Right cardiac atrium (tissue), 5 donors: Measurements from ENCODE around the gene HCK. TPM values are rescaled to one million over a fixed set of nuclear protein-coding genes. Genes with fewer than 3 reads are reported as not detected.

Experiments used
- ATAC-seq, 2 donors: fragments of 200-7000 bp; cut with Tn5 transposase; one replicate each; pipeline versions ENCODE4 v1.8.0 to v1.9.1; 2020; ENCODE audit warnings: moderate library complexity in 2 of 2, mild to moderate bottlenecking in 1 of 2
- DNase-seq, 3 donors: peaks; one replicate each; pipeline ENCODE4 v3.0.0-alpha.2; 2020
- H3K27ac ChIP-seq: one replicate; pipeline ENCODE4 v1.5.1; 2013; ENCODE audit warnings: mild to moderate bottlenecking, low read length, control low read depth, moderate library complexity
- H3K27me3 ChIP-seq: one replicate; pipeline ENCODE4 v1.6.1; 2013; ENCODE audit not compliant: control insufficient read depth, insufficient read depth
- H3K4me1 ChIP-seq: one replicate; pipeline ENCODE4 v1.6.1; 2013; ENCODE audit warnings: low read length; ENCODE audit not compliant: control insufficient read depth, insufficient read depth
- H3K4me3 ChIP-seq: one replicate; pipeline ENCODE4 v1.5.1; 2013; ENCODE audit warnings: low read length, control low read depth
- H3K9me3 ChIP-seq: one replicate; pipeline ENCODE4 v1.6.1; 2013; ENCODE audit warnings: low read length; ENCODE audit not compliant: control insufficient read depth
- WGBS: extraction: QIAGEN DNeasy Blood & Tissue Kit; methylation state at CpG from one replicate; pipeline ENCODE4 v1.1.7; 2013; 5-methylcytosine and 5-hydroxymethylcytosine counted together
- intact Hi-C, 4 donors: fragments of 100-400 bp; cut with DNase I; formaldehyde crosslinking; loops; one replicate each; pipeline versions ENCODE4 v1.11.0 to v1.14.0; 2022 to 2023
- polyA plus RNA-seq: library from polyadenylated mRNA; stranded (reverse); fragments of 200-250 nt; gene quantifications from one replicate; pipeline ENCODE4 v1.2.3, GENCODE V29; 2013
- total RNA-seq, 4 donors: library from RNA; stranded (reverse); fragmentation: NEBNext Ultra II Directional; extraction: Animal tissue kit (Norgen Biotek cat#: 25700); gene quantifications; one replicate each; pipeline ENCODE4 v1.2.1, GENCODE V29; 2021
- donor health status: healthy with polysubstance abuse.
- donor health status: DM: no; HTN: yes; CAD: no.
- donor health status: DM: no; HTN: no; CAD: no.
- donor health status: DM: no; HTN: yes; CAD: no; lungs with severe emphysema.
- donor health status: DM: yes; HTN: yes; CAD: no.

The HCK gene
- total and polyA plus RNA-seq, 5 donors = 2.2 to 9.0 (median 7.4) TPM

DNA sequence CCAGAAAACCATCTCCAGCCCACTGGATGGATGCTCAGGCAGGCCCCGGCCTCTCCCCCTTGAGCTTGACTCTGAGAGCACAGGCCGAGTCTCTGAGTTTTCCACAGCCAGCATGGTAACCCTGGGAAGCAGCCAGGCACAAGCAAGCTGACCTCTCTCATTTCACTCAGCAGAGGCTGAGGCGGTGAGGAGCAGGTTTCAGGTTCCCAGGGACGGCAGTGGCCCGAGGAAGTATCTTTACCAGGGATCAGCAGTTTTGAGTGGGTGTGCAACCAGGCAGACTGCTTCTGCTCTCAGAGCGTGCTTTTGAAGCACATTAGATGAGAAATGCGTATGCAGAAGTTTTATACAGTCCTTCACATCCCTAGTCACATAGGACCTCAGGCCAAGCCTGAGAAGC, 12.6 kb downstream of the HCK start:
- Histone ChIP-seq H3K4me1 (no peaks in the 10 kb centered on the region), H3K27me3 (no peaks in the 10 kb centered on the region), H3K9me3 (no peaks in the 10 kb centered on the region), H3K4me3 (no peak overlapping the region), H3K27ac (no peak overlapping the region)
- WGBS = 71% methylated on average over 7 of the region's 7 CpGs
- ATAC-seq (no peak), DNase-seq (no peak)
- intact Hi-C loops = no loop called here

- Histone ChIP-seq H3K4me3 (no peak overlapping the region), H3K27ac (no peak overlapping the region), H3K27me3 (no peaks in the 10 kb centered on the region), H3K9me3 (no peaks in the 10 kb centered on the region), H3K4me1 (no peaks in the 10 kb centered on the region)
- intact Hi-C loops = no loop called here
- DNase-seq (no peak), ATAC-seq (no peak)
- 57% methylated on average over 6 of the region's 6 CpGs for WGBS
Measured at GRCh38 chr20:32067234-32067821, 15.3 kb downstream of the HCK start.

DNA sequence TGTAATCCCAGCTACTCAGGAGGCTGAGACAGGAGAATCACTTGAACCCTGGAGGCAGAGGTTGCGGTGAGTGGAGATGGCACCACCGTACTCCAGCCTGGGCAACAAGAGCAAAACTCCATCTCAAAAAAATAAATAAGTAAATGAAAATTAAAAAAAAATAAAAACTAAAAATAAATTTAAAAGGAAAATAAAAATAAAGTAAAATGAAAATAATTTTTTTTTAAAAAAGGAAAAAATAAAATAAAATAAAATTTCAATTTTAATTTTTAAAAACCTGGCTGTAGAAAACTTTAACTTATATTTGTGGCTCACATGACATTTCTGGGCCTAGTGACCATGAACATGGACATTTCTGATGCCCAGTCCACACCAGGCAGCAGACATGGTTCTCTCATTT, 16.1 kb downstream of the HCK start:
- ATAC-seq = no peak
- Histone ChIP-seq H3K27ac (no peak overlapping the region), H3K4me1 (no peaks in the 10 kb centered on the region), H3K4me3 (no peak overlapping the region), H3K9me3 (no peaks in the 10 kb centered on the region), H3K27me3 (no peaks in the 10 kb centered on the region)
- WGBS = 99% methylated on average over 2 of the region's 2 CpGs
- no peak for DNase-seq
- intact Hi-C loops = no loop called here

GRCh38 chr20:32069711-32070110, 17.7 kb downstream of the HCK start:
- no peaks in the 10 kb centered on the region for H3K4me1 ChIP-seq

DNA sequence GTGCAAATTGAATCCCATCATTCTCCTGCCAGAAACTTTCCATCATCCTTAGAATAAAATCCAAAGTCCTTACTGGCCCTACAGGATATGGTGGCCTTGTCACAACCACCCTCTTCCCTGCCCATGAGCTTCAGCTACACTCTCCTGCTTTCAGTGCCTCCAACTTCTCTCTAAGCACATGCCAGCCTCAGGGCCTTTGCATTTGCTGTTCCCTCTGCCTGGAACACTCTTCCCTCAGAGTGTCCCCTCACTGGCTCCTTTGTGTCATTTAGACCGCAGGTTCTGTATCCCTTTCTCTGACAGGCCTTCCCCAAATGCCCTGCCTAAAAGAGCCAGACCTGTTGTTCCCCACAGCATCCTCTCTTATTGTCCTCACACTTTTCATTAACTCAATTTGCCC, 18.2 kb downstream of the HCK start:
- H3K27me3 ChIP-seq = no peaks in the 10 kb centered on the region
- no peak overlapping the region for H3K27ac ChIP-seq
- ATAC-seq (no peak), DNase-seq (no peak)
- H3K9me3 ChIP-seq = no peaks in the 10 kb centered on the region
- intact Hi-C loops = no loop called here
- no peak overlapping the region for H3K4me3 ChIP-seq
- H3K4me1 ChIP-seq = no peaks in the 10 kb centered on the region
- 80% methylated on average over 1 of the region's 1 CpG for WGBS

More at GRCh38 chr20:32069711-32070110, 17.7 kb downstream of the HCK start:
- DNase-seq (no peak), ATAC-seq (no peak)
- Histone ChIP-seq H3K27ac (no peak overlapping the region), H3K9me3 (no peaks in the 10 kb centered on the region), H3K4me3 (no peak overlapping the region), H3K27me3 (no peaks in the 10 kb centered on the region)
- intact Hi-C loops = no loop called here

- Histone ChIP-seq H3K9me3 (no peaks in the 10 kb centered on the region), H3K4me3 (no peak overlapping the region), H3K27me3 (no peaks in the 10 kb centered on the region), H3K4me1 (no peaks in the 10 kb centered on the region), H3K27ac (no peak overlapping the region)
- intact Hi-C loops = no loop called here
- no peak for DNase-seq
- no peak for ATAC-seq
- 36% methylated on average over 4 of the region's 4 CpGs for WGBS
Measured at GRCh38 chr20:32070690-32071213, 18.7 kb downstream of the HCK start.

DNA sequence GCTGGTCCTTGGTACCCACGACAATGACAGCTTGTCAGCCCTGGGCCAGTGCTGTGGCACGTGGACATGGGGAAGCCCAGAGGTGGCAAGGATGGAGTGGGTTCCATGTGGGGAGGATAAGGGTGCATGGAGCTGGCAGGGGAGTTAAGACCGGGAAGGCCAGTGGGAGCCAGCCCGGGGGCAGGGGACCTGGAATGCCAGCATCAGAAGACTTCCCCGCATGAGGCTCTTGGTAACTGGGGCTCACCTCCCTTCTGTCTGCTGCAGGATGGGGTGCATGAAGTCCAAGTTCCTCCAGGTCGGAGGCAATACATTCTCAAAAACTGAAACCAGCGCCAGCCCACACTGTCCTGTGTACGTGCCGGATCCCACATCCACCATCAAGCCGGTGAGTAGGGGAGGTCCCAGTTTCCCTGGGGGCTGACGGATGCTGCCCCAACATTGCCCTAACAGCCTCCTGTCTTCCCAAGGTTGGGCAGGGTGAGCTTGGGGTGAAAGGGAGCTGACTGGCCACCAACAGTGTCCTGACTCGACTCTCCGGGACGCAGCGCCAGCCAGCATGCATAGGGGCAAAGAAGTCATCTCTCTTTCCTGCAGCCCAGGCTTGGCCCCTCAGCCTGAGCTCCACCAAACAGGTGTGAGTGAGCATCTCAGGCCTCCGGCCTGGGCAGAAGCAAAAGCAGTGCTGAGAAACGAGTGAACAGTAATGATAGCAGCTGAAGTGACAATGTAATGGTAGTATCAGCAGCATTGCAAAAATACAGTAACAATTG, 19.5 kb downstream of the HCK start:
- Histone ChIP-seq H3K27me3 (no peaks in the 10 kb centered on the region), H3K4me3 (no peak overlapping the region), H3K4me1 (no peaks in the 10 kb centered on the region), H3K27ac (no peak overlapping the region), H3K9me3 (no peaks in the 10 kb centered on the region)
- intact Hi-C loops = no loop called here
- 76% methylated on average over 17 of the region's 17 CpGs for WGBS
- ATAC-seq (no peak), DNase-seq (no peak)

- no peak overlapping the region for H3K4me3 ChIP-seq
- ATAC-seq = no peak
- DNase-seq = no peak
- intact Hi-C loops = no loop called here
- 82% methylated on average over 6 of the region's 6 CpGs for WGBS
- H3K27ac ChIP-seq = no peak overlapping the region
- no peaks in the 10 kb centered on the region for H3K27me3 ChIP-seq
- H3K4me1 ChIP-seq = no peaks in the 10 kb centered on the region
- H3K9me3 ChIP-seq = no peaks in the 10 kb centered on the region
Measured at GRCh38 chr20:32072168-32072750, 20.2 kb downstream of the HCK start.

GRCh38 chr20:32075534-32075933, 23.5 kb downstream of the HCK start:
- 91% methylated on average over 1 of the region's 1 CpG for WGBS
- no peak overlapping the region for H3K27ac ChIP-seq
- no peaks in the 10 kb centered on the region for H3K9me3 ChIP-seq
- intact Hi-C loops = no loop called here
- no peak overlapping the region for H3K4me3 ChIP-seq
- ATAC-seq (no peak), DNase-seq (no peak)
- H3K27me3 ChIP-seq = no peaks in the 10 kb centered on the region
- H3K4me1 ChIP-seq = no peaks in the 10 kb centered on the region

- ATAC-seq (no peak), DNase-seq (no peak)
- Histone ChIP-seq H3K4me1 (no peaks in the 10 kb centered on the region), H3K4me3 (no peak overlapping the region), H3K27me3 (no peaks in the 10 kb centered on the region), H3K27ac (no peak overlapping the region), H3K9me3 (no peaks in the 10 kb centered on the region)
- 51% methylated on average over 4 of the region's 4 CpGs for WGBS
- intact Hi-C loops = no loop called here
Measured at GRCh38 chr20:32077190-32077589, 25.1 kb downstream of the HCK start.

- H3K27ac ChIP-seq = no peak overlapping the region
- intact Hi-C loops = no loop called here
- no peaks in the 10 kb centered on the region for H3K4me1 ChIP-seq
- ATAC-seq (no peak), DNase-seq (no peak)
- H3K9me3 ChIP-seq = no peaks in the 10 kb centered on the region
- no peaks in the 10 kb centered on the region for H3K27me3 ChIP-seq
- H3K4me3 ChIP-seq = no peak overlapping the region
- WGBS = 97% methylated on average over 5 of the region's 5 CpGs
Measured at GRCh38 chr20:32078322-32078721, 26.3 kb downstream of the HCK start.
